GM18526 (cell line): ENCODE measurements around the gene ACSS2.
A peak's percentile ranks its signal among the peaks of the same experiment; 100 is the strongest.

Experiments
- POLR2A ChIP-seq: IDR thresholded peaks from 3 replicates; pipeline ENCODE4 v1.6.1; 2011; ENCODE audit not compliant: insufficient read length; ENCODE audit errors: extremely low read depth

Gene ACSS2

DNA sequence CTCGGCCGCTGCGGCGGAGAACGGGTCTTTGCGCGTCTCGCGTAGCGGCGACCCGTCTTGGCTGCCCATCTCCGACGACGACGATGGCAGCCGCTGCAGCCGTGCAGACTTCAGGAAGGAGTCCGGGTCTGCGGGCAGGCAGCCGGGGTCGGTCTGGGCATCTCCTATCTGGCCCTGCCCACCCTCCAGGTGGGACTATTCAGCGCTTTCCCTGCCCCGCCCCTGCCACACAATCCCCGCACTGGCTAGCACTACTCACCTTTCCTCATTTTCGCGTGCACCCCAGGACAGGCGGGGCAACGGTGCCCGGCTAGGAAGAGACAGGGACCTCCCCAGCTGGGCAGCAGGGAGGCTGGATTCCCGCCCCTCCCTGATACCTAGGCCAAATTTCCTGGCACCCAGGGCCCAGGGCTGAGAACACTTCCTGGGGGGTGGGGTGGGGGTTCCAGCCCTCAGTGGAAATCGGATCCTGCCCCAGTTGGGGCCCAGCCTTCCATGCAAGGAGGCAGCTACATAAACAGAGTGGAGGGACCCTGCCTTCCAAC, 12.9 kb upstream of the ACSS2 start:
- TF ChIP-seq POLR2A = no peak

DNA sequence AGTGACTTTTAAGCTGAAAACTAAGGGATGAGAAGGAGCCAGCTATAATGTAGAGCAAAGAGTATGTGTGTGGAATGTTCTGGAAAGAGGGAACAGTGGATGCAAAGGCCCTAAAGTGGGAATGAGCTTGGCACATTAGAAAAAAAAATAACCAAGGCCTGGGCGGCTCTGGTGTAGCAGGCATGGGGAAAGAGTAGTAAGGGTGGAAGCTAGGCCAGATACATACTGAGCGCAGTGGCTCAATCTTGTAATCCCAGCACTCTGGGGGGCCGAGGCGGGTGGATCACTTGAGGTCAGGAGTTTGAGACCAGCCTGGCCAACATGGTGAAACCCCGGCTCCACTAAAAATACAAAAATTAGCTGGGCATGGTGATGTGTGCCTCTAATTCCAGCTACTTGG, 12.2 kb upstream of the ACSS2 start:
- TF ChIP-seq POLR2A = no peak

DNA sequence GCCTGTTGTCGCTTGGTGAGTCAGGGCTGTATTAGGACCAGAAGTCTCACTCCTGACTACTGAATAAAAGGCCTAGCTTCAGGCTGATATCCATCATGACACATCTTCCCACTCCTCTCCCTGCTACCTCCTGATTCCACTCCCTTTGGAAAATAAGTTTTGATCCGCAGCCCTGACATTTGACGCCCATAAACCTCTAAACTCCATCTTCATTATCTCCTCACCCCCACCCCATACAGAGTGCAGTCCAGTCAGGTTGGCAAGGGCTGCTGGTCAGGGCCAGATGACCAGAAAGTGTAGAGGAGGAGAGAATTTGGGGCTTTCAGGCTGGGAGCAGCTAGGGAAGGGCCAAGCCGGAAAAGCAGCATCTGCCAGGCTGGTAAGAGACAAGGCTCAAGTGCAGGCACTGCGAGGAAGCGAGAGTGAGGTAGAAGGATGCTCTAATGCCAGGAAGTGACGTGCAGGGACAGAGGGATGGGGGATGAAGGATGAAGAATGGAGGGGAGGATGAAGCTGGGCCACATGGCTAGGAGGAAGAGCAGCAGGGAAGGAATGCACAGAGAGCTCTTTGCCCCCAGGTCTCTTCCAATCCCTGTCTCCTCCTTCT, 5.0 kb upstream of the ACSS2 start:
- no peak for TF ChIP-seq POLR2A

DNA sequence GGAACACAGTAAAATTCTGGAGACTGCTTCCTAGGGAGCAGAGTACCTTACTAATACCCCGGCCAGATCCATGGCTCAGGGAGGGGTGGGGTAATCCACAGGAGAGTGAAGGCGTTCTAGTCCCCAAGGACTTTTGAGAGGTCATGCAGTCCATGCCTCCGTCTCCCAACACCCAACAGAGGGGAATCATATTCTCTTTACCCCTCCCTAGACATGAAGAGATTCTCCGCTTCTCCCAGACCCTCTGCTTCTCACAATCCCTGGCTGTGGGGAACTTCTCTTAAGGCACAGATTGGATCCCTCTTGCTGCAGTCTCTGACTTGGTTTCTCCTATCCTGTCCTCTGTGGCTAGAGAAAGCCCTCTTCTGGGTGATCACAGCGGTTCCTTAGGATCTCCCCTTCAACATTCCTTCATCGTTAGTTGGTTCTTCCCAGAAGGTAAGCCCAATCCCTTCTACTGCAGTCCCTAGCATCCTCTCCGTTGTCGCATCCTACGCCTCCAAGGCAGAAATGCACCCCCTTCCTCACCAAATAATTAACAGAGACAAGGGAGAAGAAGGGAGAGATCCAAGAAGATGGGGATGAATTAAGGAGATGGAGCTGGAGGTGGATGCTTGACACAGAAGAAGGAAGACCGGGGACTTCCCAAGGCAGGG, 4.3 kb upstream of the ACSS2 start:
- no peak for TF ChIP-seq POLR2A

DNA sequence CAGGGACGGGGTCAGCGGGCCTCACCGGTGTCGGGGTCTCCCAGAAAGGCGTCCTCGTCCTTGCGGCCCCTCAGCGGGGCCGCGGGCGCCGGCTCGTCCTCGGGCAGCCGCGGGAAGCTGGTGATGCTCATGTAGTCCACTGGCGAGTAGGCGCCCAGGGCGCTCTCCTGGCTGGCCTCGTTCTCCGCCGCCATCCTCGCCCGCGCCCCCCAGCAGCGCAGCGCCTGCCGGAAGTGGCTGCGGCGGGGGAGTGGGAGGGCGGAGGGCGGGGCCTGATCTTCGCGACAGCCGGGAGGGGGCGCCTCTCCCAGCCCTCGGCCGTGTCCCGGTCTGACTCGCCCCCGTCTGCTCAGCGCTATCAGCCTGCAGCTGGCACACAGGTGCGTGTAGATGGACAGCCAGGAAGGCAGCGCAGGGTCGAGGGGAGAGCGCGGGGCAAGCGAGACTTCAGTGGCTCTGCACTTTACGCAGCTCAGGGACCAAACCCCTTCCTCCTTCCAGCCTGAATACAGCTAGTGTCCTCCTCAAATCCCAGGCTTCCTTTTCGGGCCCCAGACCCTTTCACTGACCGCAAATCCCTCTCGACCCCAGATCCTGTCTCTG, 3.7 kb upstream of the ACSS2 start, which contains the start of gene GGT7:
TSS of gene GGT7 (minus strand) at position 235 of the 603 bp plus-strand sequence. CDS start at position 194, 41 bp downstream.
- peak; percentile 18 for TF ChIP-seq POLR2A

DNA sequence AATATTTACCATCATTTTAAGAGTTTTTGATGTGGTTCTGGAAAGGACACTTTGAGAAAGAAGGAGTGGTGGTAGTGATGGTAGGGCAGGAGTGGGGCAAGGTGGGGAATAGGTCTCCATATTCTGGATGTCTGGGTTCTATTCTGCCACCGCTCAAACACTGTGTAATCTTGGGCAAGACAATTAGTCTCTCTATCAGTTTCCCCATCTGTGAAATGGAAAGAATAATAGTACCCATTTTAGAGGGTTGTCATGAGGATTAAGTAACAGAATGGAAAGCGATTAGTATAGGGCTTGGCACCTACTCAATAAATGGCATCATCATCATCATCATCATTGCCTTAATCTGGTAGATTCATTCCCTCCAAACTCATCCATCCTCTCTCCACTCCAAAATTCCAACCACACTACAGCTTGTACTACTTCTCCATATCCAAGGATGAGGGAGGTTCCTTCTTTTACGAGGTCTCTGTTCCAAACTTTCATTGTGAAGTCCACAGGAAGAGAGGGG, 2.8 kb upstream of the ACSS2 start:
- TF ChIP-seq POLR2A = no peak

DNA sequence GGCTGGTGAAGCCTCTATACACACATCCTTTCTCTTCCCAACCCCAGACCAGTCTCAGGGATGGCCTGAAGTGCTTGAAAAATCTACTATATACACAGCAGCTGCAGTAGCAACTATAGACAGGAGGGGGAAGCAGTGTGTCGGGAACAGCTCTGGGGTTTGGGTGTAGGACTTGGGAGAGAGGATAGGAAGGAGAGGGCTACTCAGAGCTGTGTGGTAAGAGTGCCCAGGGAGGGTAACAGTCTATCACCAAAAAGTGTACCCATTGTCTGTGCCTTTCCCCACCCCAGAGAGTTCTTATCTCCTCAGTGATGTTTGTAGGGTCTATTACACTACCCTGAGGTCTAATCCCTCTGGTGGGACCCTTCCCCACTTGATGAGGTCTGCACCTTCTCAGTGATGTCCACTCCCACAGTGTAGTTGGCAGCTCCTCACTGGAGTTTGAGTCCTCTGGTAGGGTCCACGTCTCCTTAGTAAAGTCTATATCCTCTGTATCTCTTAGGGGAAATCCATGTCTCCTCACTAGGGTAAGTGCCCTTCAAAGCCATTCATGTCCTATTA, 2.2 kb upstream of the ACSS2 start:
- no peak for TF ChIP-seq POLR2A

DNA sequence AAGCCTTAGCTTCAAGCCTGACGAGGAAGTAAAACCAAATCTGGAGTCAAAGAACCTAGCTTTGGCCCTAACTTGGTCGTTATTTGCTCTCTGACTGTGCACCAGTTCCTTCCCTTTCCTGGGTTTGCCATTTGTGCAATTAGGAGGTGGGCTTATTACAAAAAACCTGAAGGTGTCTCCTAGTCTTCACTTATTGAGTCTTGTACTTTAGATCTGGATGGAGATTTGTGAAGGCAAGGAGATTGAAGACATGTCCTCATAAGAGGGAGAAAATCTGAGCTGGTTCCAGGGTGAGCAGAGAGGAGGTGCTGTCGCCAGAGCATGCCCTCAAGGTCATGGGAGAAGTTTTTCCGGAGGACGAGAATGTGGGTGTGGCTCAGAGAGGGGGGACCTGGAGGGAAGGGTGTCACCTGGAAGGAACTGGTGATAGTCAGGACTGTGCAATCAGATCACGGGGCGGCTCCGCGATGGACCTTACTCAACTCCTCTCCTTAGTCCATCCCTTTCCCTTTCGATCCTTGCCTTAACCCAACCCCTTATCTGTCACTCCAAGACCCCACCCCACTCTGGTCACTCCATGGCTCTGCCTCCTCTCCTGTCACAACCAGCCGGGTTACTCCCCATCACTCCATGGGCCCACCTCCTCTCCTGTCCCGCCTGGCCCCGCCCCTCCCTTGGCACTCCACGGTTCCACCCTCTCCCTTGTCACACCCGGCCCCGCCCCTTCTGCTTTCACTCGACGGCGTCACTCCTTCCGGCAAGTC, 588 bp upstream of the ACSS2 start:
- no peak for TF ChIP-seq POLR2A

DNA sequence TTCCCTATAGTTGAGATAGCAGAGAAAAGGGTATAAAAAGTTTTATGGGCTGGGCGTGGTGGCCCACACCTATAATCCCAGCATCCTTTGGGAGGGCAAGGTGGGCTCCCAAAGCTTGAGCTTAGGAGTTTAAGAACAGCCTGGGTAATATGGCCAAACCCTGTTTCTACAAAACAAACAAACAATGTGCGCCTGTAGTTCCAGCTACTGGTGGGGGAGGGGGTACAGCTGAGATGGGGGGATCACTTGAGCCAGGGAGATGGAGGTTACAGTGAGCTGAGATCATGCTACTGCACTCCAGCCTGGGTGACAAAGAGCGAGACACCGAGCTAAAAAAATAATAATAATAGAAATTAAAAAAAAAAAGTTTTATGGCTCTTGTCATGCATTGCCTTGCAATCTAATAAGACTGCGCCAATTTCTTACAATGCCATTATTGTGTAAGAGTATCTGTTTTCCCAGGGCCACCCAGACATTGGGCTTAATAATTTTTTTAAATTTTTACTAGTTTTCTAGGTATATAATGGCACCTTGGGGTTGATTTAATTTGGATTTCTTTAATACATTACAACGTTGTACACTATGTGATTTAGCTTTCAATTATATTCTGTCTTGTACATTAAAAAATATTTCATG, 3.9 kb downstream of the ACSS2 start:
- no peak for TF ChIP-seq POLR2A

DNA sequence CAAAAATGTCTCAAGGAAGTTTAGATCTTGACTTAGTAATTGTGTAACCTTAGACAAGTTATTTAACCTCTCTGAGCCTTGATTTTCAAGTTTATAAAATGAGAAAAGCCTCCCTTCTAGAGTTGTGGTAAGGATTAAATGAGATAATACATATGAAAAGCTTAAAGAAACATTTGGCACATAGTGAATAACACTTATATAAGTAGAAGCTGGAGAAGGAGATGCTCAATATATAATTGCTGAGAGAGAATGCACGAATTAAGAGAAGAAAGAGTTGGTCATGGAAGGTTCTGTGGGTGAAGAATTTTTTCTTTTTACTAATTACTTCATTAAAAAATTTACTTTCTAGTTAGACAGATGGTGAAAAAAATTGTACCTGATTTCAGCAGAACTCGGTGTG, 5.3 kb downstream of the ACSS2 start:
- TF ChIP-seq POLR2A = no peak

DNA sequence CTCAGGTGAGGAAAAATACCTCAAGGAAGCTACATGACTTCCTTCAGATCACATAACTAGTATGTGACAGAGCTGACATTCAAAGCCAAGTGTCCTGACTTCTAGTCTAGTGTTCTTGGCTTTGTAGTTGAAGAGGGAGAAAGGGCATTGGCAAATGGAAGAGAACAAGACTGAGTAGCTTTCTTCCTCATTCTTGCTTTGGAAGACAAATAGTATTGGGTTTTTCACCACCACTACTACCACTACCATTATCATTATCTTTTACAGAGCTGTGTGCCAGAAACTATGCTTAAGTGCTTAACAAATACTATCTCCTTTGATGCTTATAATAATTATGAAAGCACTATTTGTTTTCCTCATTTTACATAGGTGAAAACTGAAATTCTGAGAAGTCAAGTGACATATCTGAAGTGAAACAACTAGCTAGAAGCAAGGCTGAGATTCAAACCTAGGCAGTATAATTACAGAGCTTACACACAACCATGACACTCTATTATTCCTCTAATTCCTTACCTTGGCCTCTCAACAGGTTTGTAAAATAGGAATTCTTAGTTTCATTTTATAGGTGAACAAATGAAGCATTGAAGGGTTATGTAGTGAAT, 6.8 kb downstream of the ACSS2 start:
- no peak for TF ChIP-seq POLR2A

DNA sequence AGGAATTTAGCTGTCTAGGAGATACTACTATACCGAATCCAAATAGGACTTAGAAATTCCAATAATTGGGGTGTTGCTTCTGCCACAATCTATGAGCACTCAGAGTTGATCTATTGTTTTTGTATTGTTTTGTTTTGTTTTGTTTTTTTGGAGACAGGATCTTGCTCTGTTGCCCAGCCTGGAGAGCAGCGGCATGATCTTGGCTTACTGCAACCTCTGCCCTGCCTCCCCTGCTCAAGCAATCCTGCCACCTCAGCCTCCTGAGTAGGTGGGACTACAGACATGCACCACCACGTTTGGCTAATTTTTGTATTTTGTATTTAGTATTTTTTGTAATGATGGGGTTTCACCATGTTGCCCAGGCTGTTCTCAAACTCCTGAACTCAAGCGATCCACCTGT, 7.4 kb downstream of the ACSS2 start:
- no peak for TF ChIP-seq POLR2A

DNA sequence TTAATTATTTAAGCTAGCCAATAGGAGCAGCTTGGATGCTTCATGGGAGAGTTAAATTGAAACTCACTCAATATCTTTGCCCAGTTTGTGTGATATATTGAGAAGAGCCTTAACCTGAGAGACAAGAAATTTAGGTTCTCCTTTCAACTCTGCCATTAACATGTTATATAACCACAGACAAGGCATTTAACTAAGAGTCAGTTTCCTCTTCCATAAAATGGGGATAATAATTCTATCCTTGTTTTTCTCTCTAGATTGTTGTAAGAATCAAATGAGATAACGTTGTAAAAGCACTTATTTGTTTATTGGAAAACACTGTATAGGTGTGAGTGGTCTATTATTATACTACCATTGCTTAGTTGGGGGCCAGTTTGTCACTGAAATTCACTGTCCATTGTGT, 7.8 kb downstream of the ACSS2 start:
- TF ChIP-seq POLR2A = no peak

DNA sequence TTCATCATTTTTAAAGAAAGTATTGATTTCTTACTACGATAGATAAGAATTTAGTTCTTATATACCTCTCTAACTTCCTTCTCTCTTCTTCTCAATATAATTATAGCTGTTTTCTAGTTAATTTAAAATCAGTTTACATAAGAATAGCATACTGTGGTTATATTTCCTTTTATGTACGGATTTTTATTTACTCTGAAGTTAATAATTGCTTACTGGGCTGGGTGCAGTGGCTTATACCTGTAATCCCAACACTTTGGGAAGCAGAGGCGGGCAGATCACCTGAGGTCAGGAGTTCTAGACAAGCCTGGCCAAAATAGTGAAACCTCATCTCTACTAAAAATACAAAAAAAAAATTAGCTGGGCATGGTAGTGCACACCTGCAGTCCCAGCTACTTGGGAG, 9.7 kb downstream of the ACSS2 start:
- no peak for TF ChIP-seq POLR2A
